CD4-positive, alpha-beta T cell treated with Interferon gamma for 1 hour (primary cell): ENCODE measurements around the gene TNXB.
"Not testable (repeated sequence)": the region's sequence is repeated elsewhere in the genome, so short reads cannot be mapped to it uniquely, and the experiment has no call there.

Experiments used
- DNase-seq: peaks from one replicate; pipeline ENCODE4 v3.0.0-alpha.2; 2020

The TNXB gene

DNA sequence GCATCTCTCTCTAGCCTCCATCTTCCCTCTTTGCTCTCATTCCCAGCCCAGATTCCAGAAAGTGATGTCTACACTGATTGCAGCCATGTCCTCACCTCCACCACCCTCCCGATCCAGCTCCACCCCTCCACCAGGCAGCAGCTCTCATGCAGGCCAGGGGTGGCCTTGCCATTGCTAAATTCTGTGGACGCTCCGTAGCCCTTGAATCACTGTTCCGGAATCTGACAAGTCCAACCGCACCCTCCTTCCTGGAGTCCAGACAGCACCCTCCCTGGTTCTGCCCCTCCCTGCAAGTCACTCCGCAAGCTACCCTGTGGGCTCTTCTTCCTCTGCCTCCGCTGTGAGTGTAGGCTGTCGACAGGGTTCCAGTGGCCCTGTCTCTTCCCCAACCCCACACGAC is 26.2 kb downstream of the TNXB start:
- no peak for DNase-seq

- DNase-seq = no peak
Measured at GRCh38 chr6:32082478-32082877, 26.7 kb downstream of the TNXB start.

DNA sequence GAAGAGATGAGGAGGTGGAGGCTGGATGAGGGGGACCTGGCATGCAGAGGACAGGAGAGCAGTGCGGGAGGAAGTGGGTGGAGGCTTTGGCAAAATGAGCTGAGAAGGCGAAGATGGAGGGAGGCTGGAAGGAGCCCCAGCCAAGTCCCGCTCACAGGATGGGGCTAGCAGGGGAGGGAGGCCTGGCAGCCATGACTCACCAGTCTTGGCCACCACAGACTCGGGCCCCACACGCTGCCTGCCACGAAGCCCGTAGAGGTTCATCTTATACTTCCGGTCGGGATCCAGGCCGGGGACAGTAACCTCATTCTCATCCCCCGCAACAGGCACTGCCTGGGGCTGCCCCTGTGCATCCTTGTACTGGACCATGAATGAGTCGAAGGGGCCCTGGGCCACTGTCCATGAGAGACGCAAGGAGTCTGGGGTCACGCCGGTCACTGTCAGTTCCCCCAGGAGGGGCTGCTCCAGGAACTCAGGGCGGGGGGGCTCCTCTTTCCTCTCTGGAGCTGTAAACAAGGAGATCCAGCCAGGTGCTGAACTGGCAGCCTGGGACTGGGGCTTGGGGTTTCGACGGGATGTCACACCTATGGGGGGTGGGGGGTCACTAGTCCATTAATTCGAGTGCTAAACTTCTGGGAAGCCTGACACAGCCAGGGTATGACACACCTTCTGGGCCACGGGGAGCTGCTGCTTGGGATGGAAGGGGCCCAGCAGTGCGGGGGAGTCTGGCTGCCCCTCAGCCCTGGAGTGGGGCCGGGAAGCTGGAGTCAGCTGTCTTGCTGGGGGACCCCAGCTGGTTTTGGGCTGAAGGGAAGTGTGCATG is 27.8 kb downstream of the TNXB start:
- no peak for DNase-seq

DNA sequence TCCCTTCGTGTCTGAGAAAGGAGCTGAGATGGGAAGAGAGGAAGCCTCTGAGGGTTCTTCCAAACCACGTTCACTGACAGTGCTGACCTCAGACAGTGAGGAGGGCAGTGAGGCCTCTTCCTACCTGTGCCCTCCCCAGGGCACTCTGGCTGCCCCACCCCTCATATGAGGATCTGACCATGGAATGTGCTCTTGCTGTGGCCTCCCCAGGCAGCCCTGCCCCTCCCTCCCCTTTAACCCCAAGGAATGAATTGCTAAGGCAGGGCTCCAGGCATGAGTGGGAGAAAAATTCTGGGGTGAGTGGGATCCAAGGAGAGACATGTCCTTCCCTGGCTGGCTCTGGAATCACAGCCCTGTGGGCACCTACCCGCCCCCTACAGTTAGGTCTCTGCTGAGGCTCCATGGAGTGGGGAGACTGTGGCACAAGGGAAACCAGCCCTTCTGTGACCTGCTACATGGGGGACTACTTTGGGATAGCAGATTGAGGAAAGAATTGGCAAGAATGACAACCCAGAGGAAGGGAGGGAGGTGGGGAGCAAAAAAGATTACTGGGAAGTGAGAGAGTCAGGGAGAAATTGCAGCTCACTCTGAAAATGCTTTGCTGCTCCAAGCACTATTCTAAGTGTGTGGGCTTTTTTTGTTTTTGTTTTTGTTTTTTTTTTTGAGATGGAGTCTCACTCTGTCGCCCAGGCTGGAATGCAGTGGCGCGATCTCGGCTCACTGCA is 29.4 kb downstream of the TNXB start:
- no peak for DNase-seq

DNA sequence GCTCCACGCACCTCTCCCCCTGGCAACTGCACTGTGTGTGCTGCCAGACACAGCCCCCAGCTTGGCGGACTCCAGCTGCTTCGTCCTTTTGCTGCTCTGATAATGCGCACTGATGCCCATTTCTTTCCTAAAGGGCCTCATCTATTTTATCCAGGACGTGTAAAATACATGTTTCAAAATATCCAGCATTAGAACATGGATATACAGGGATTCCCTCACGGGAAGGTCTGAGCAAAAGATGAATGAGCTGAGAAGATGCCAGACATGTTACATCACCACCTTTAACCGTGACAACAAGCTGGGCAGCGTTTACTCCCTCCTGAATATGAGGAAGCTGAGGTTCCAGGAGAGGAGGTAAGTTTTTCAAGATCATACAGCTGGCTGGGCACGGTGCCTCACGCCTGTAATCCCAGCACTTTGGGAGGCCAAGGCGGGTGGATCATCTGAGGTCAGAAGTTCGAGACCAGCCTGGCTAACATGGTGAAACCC is 32.8 kb downstream of the TNXB start:
- no peak for DNase-seq

DNA sequence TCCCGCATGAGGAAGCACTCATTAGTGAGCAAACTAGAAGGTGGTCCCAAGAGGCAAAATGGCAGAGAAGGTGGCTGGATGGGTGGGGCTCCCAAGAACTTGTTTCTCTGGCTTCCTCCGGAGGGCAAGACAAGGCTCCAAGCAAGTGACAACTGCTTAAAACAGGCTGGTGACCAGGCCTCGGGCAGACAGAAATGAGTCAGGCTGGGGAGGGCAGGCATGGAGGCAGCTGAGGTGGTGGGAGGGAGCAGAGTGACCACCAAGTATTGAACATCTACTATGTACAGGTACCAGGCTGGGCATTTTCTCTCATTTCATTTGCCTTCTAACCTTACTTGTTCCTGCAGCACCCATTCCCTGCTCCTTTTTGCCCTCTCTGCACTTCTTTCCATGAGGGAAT is 33.4 kb downstream of the TNXB start:
- no peak for DNase-seq

GRCh38 chr6:32074996-32075532 is 34.1 kb downstream of the TNXB start:
- no peak for DNase-seq

DNA sequence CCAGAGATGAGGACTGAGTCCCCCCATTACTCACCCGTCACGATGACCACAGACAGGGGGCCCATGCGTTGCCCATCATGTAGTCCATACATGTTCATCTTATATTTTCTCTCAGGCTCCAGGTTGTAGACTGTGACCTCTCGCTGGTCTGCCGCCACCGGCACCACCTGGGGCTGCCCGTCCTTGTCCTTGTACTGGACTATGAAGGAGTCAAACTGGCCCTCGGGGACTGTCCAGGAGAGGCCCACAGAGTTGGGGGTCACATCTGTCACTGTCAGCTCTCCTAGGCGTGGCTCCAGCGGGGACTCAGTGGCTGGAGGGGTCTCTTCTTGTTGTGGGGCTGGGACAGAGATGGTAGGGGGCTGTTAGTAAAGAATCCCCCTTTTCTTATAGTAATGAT is 35.5 kb downstream of the TNXB start:
- DNase-seq = no peak

GRCh38 chr6:32073101-32073500 is 36.0 kb downstream of the TNXB start:
- no peak for DNase-seq

DNA sequence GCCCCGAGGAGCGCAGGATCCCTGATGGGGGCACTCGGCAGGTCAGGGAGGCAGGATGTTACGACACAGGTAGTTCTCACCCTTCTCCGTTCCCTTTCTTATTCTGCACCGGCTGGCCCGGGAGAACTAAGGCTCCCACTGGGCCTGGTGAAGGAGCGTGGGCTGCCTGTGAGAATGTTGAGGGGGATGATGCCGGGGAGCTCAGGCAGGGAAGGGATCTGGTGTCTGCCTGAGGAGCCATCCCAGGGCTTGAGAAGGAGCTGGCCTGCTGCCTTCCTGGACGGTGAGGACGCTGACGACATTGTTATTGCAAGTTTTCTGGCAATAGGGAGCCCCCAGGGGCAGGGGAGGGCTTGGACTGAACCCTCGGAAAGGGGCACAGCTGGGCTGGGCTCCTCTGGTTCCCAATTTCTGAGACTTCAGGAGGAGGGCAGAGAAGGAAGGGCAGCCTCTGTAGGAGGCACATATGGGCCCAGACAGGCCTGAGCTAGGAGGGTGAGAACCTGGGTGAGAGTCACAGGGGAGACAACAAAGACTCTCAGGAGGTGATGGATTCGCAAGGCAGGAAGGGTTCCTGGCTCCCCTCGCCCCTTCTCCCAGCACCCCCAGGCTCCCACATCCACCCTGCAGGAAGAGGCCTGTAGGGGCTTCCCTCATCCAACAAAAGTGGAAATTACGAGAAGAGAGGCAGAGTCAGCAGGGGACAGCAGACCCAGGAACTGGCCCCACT is 38.2 kb downstream of the TNXB start:
- DNase-seq = no peak

GRCh38 chr6:32069878-32070515 is 39.1 kb downstream of the TNXB start:
- DNase-seq = no peak

DNA sequence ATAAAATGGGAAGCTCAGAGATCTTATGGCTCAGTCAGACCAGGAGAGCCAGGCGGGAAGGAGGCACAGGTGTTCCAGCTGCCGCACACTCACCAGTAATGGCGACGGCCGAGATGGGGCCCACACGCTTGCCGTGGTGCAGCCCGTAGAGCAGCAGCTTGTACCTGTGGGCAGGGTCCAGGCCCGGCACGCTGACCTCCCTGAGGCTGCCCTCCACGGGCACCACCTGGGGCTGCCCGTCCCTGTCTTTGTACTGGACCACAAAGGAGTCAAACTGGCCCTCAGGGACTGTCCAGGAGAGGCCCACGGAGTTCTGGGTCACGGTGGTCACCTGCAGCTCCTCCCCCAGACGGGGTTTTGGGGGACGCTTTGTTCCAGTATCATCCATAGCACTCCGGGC is 39.7 kb downstream of the TNXB start:
- no peak for DNase-seq

- DNase-seq = no peak
Measured at GRCh38 chr6:32068867-32069266, 40.3 kb downstream of the TNXB start.

GRCh38 chr6:32068315-32068714 is 40.8 kb downstream of the TNXB start:
- not testable (repeated sequence) for DNase-seq

DNA sequence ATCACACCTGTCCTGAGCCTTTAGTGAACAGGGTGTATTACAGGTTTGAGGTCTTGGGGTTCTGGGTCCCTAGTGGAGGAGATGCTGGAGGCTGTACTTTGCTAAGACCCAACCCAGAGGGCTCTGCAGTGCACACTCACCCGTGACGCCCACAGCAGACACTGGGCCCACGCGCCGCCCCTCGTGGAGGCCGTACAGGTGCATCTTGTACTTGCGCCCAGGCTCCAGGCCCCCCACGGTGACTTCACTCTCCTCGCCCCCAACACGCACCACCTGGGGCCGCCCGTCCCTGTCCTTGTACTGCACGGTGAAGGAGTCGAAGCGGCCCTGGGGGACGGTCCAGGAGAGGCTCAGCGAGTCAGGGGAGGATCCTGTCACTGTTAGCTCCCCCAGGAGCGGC is 41.6 kb downstream of the TNXB start:
- not testable (repeated sequence) for DNase-seq

- no peak for DNase-seq
Measured at GRCh38 chr6:32064706-32065105, 44.4 kb downstream of the TNXB start.

GRCh38 chr6:32060966-32061655 is 48.0 kb downstream of the TNXB start:
- DNase-seq = no peak

- DNase-seq = no peak
Measured at GRCh38 chr6:32058511-32058963, 50.6 kb downstream of the TNXB start.

DNA sequence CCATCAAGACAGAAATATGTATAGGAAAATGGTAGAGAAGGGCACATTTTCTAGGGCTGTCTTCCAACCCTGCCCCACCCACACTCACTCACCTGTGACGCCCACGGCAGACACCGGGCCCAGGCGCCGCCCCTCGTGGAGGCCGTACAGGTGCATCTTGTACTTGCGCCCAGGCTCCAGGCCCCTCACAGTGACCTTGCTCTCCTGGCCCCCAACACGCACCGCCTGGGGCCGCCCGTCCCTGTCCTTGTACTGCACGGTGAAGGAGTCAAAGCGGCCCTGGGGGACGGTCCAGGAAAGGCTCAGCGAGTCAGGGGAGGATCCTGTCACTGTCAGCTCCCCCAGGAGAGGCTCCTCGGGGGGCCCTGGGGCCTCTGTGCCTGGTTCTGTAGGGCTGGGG is 51.2 kb downstream of the TNXB start:
- no peak for DNase-seq

GRCh38 chr6:32056254-32056653 is 52.9 kb downstream of the TNXB start:
- no peak for DNase-seq

GRCh38 chr6:32055756-32056155 is 53.4 kb downstream of the TNXB start:
- DNase-seq = not testable (repeated sequence)

- DNase-seq = not testable (repeated sequence)
Measured at GRCh38 chr6:32053314-32053713, 55.8 kb downstream of the TNXB start.
